ENCODE results near the gene SMARCA1. TPM values are rescaled to one million over a fixed set of nuclear protein-coding genes. Genes with fewer than 3 reads are reported as not detected.

SMARCA1 gene
- total and polyA plus RNA-seq, 2 donors (not counting 1 experiment from before 2014, with no cell fraction given): 0.07 to 0.39 TPM

DNA sequence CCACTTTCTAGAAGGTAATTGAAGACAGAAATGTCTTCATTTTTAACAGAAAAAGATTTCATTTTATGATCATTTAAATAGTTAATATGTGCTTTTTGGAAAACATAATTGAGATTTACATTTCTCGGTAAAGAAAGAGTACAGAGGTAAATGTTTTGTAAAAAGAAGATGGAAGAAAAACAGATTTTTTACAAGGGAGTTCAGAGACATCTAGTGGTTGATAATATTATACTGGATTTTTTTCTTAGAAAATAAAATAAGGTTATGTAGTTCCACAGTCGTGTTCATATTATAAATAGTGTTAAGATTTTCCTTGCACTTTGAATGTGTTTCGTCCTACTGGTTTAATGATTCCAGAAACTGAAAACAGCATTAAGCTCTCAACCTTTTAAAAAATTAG is 60.6 kb downstream of the SMARCA1 start:
- no peaks in the 10 kb centered on the region for H3K27me3 ChIP-seq (replicated peaks in 1 of 4; ENCODE audit: control extremely low read depth in 1 of 4, control insufficient read depth in 3 of 4, insufficient read depth in 4 of 4, low read length in 3 of 4)
- no CpG with 5 or more reads among the region's 3 CpGs for WGBS (ENCODE audit: insufficient coverage)
- no peak overlapping the region for H3K27ac Mint-ChIP-seq
- no peak overlapping the region for H3K27ac ChIP-seq (ENCODE audit: low read length in 2 of 2)
- no peaks in the 10 kb centered on the region for H3K4me1 Mint-ChIP-seq
- no peaks in the 10 kb centered on the region for H3K9me3 Mint-ChIP-seq (ENCODE audit: insufficient read depth)
- no peak overlapping the region for H3K4me3 Mint-ChIP-seq
- no peak overlapping the region for H3K4me2 ChIP-seq (replicated peaks; ENCODE audit: low read depth, low read length, poor library complexity, severe bottlenecking)
- no peaks in the 10 kb centered on the region for H3K27me3 Mint-ChIP-seq
- no peak for DNase-seq
- H3K9ac ChIP-seq (ENCODE audit: low read length): no peak overlapping the region
- no peaks in the 10 kb centered on the region for H3K9me3 ChIP-seq (ENCODE audit: control extremely low read depth in 1 of 3, control insufficient read depth in 2 of 3, insufficient read depth in 1 of 3, low read length in 2 of 3)
- no peak overlapping the region for H2AFZ ChIP-seq (ENCODE audit: insufficient read depth, low read depth, low read length, poor library complexity, severe bottlenecking)
- TF ChIP-seq, protein P1, sequence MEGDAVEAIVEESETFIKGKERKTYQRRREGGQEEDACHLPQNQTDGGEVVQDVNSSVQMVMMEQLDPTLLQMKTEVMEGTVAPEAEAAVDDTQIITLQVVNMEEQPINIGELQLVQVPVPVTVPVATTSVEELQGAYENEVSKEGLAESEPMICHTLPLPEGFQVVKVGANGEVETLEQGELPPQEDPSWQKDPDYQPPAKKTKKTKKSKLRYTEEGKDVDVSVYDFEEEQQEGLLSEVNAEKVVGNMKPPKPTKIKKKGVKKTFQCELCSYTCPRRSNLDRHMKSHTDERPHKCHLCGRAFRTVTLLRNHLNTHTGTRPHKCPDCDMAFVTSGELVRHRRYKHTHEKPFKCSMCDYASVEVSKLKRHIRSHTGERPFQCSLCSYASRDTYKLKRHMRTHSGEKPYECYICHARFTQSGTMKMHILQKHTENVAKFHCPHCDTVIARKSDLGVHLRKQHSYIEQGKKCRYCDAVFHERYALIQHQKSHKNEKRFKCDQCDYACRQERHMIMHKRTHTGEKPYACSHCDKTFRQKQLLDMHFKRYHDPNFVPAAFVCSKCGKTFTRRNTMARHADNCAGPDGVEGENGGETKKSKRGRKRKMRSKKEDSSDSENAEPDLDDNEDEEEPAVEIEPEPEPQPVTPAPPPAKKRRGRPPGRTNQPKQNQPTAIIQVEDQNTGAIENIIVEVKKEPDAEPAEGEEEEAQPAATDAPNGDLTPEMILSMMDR (IDR thresholded peaks at IDR 0.05): no peak
- no peak for TF ChIP-seq EZH2 (IDR thresholded peaks at IDR 0.05; ENCODE audit: borderline replicate concordance, insufficient read depth, low read depth, low read length, poor library complexity, severe bottlenecking)
- no peak for ATAC-seq (ENCODE audit: low read depth)
- CTCF ChIA-PET: no interaction called here
- no peak overlapping the region for H3K4me3 ChIP-seq (ENCODE audit: control extremely low read depth in 1 of 5, extremely low read depth in 1 of 5, insufficient read depth in 1 of 5, low read depth in 2 of 5, low read length in 4 of 5)
- POLR2A ChIA-PET: interaction anchor here (0.6 kb wide), 1 partner anchor 15 kb away, joined by 7 read pairs; no protein-coding TSS in a partner anchor
- intact Hi-C loops (cut with micrococcal nuclease): no loop called here
- H4K20me1 ChIP-seq (ENCODE audit: control insufficient read depth, insufficient read depth, low read length, poor library complexity, severe bottlenecking): no peaks in the 10 kb centered on the region
- H3K4me1 ChIP-seq (ENCODE audit: control insufficient read depth in 2 of 2, insufficient read depth in 2 of 2, low read length in 2 of 2): no peaks in the 10 kb centered on the region
- H3K36me3 ChIP-seq (replicated peaks in 1 of 2; ENCODE audit: control extremely low read depth in 1 of 2, control insufficient read depth in 1 of 2, extremely low read depth in 1 of 2, insufficient read depth in 2 of 2, low read length in 1 of 2): no peaks in the 10 kb centered on the region
- H3K79me2 ChIP-seq (ENCODE audit: control insufficient read depth, insufficient read depth, low read length): no peaks in the 10 kb centered on the region

DNA sequence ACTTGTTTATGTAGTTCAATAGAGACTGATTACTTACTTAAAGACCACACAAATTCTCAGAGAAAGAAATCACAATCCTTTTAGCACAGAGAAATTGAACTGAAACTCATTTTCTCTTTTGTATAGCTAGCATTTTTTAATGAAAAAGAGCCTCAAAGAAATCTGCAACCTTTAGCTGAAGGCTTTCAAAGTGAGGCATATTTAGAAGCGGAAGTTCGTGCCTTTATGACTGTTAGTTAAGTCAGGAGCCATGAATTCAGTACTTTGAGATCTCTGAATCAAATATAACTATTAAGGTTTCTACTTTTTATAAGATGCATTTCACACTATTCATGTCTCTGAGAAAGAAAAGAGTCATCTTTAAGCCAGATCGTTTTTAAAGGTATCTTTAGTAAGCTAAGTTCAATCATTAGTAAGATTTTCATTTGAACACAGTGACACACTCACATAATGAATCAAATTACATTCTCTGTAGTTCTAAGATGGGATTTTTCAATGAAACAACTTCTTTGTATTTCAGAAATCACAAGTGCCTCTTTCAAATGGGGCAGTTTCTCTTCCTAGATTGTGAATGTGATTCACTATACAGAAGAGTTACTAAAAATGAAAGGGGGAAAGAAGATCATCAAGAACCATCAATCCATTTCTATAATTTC is 61.4 kb downstream of the SMARCA1 start:
- Histone ChIP-seq H3K9me3 (ENCODE audit: control extremely low read depth in 1 of 3, control insufficient read depth in 2 of 3, insufficient read depth in 1 of 3, low read length in 2 of 3) (no peaks in the 10 kb centered on the region), H3K4me3 (ENCODE audit: control extremely low read depth in 1 of 5, extremely low read depth in 1 of 5, insufficient read depth in 1 of 5, low read depth in 2 of 5, low read length in 4 of 5) (no peak overlapping the region), H3K9ac (ENCODE audit: low read length) (no peak overlapping the region), H3K36me3 (replicated peaks in 1 of 2; ENCODE audit: control extremely low read depth in 1 of 2, control insufficient read depth in 1 of 2, extremely low read depth in 1 of 2, insufficient read depth in 2 of 2, low read length in 1 of 2) (no peaks in the 10 kb centered on the region), H3K4me2 (replicated peaks; ENCODE audit: low read depth, low read length, poor library complexity, severe bottlenecking) (no peak overlapping the region), H3K79me2 (ENCODE audit: control insufficient read depth, insufficient read depth, low read length) (no peaks in the 10 kb centered on the region), H3K4me1 (ENCODE audit: control insufficient read depth in 2 of 2, insufficient read depth in 2 of 2, low read length in 2 of 2) (no peaks in the 10 kb centered on the region), H3K27ac (ENCODE audit: low read length in 2 of 2) (no peak overlapping the region), H4K20me1 (ENCODE audit: control insufficient read depth, insufficient read depth, low read length, poor library complexity, severe bottlenecking) (no peaks in the 10 kb centered on the region), H3K27me3 (replicated peaks in 1 of 4; ENCODE audit: control extremely low read depth in 1 of 4, control insufficient read depth in 3 of 4, insufficient read depth in 4 of 4, low read length in 3 of 4) (no peaks in the 10 kb centered on the region), H2AFZ (ENCODE audit: insufficient read depth, low read depth, low read length, poor library complexity, severe bottlenecking) (no peak overlapping the region)
- no peaks in the 10 kb centered on the region for H3K27me3 Mint-ChIP-seq
- no peak for TF ChIP-seq EZH2 (IDR thresholded peaks at IDR 0.05; ENCODE audit: borderline replicate concordance, insufficient read depth, low read depth, low read length, poor library complexity, severe bottlenecking)
- TF ChIP-seq, protein P1 (IDR thresholded peaks at IDR 0.05): no peak
- WGBS (ENCODE audit: insufficient coverage): no CpG with 5 or more reads among the region's 3 CpGs
- H3K4me3 Mint-ChIP-seq: no peak overlapping the region
- ATAC-seq (ENCODE audit: low read depth) (no peak), DNase-seq (no peak)
- H3K9me3 Mint-ChIP-seq (ENCODE audit: insufficient read depth): no peaks in the 10 kb centered on the region
- H3K27ac Mint-ChIP-seq: no peak overlapping the region
- intact Hi-C loops (cut with micrococcal nuclease): no loop called here
- CTCF ChIA-PET: no interaction called here
- POLR2A ChIA-PET: no interaction called here
- no peaks in the 10 kb centered on the region for H3K4me1 Mint-ChIP-seq
